ENCODE results near the gene SCYGR7.
"Not testable (repeated sequence)": the region's sequence is repeated elsewhere in the genome, so short reads cannot be mapped to it uniquely, and the experiment has no call there.

SCYGR7 gene

GRCh38 chr2:227728035-227728434 lies at the start of gene SCYGR7:
TSS of gene SCYGR7 (plus strand) at chr2:227728335. CDS start at chr2:227728335, 0 bp downstream.
- no peak for DNase-seq

- DNase-seq: no peak
Measured at GRCh38 chr2:227684258-227684657, 43.9 kb upstream of the SCYGR7 start.

- DNase-seq: no peak
Measured at GRCh38 chr2:227687189-227687588, 40.9 kb upstream of the SCYGR7 start.

GRCh38 chr2:227696990-227697679 lies 31.0 kb upstream of the SCYGR7 start:
- DNase-seq: no peak

GRCh38 chr2:227701556-227701955 lies 26.6 kb upstream of the SCYGR7 start:
- no peak for DNase-seq

GRCh38 chr2:227703280-227703732 lies 24.8 kb upstream of the SCYGR7 start:
- DNase-seq: no peak

- no peak for DNase-seq
Measured at GRCh38 chr2:227703961-227704360, 24.2 kb upstream of the SCYGR7 start.

- no peak for DNase-seq
Measured at GRCh38 chr2:227706859-227707258, 21.3 kb upstream of the SCYGR7 start.

GRCh38 chr2:227707390-227707789 lies 20.7 kb upstream of the SCYGR7 start:
- DNase-seq: no peak

GRCh38 chr2:227710986-227711385 lies 17.1 kb upstream of the SCYGR7 start:
- DNase-seq: no peak

- DNase-seq: no peak
Measured at GRCh38 chr2:227713291-227713690, 14.8 kb upstream of the SCYGR7 start.

GRCh38 chr2:227716501-227716900 lies 11.6 kb upstream of the SCYGR7 start:
- no peak for DNase-seq

- DNase-seq: no peak
Measured at GRCh38 chr2:227717687-227718567, 10.2 kb upstream of the SCYGR7 start, which contains the start of gene SLC19A3. TSS of gene SLC19A3 (minus strand) at chr2:227718028. CDS start at chr2:227702318, 15,710 bp downstream.

- DNase-seq: no peak
Measured at GRCh38 chr2:227719641-227720040, 8.5 kb upstream of the SCYGR7 start.

- DNase-seq: no peak
Measured at GRCh38 chr2:227720680-227721079, 7.5 kb upstream of the SCYGR7 start.

- not testable (repeated sequence) for DNase-seq
Measured at GRCh38 chr2:227722821-227723220, 5.3 kb upstream of the SCYGR7 start.

GRCh38 chr2:227724394-227725039 lies 3.6 kb upstream of the SCYGR7 start, which contains the start of gene SCYGR6:
TSS of gene SCYGR6 (minus strand) at chr2:227724757. CDS start at chr2:227724757, 0 bp downstream.
- DNase-seq: no peak

- no peak for DNase-seq
Measured at GRCh38 chr2:227739351-227739750, 11.2 kb downstream of the SCYGR7 start.

GRCh38 chr2:227740705-227741104 lies 12.6 kb downstream of the SCYGR7 start:
- DNase-seq: not testable (repeated sequence)

GRCh38 chr2:227745594-227745993 lies 17.5 kb downstream of the SCYGR7 start, which contains the start of gene SCYGR8:
TSS of gene SCYGR8 (plus strand) at chr2:227745894. CDS start at chr2:227745894, 0 bp downstream.
- no peak for DNase-seq

- no peak for DNase-seq
Measured at GRCh38 chr2:227748079-227748478, 19.9 kb downstream of the SCYGR7 start.

- not testable (repeated sequence) for DNase-seq
Measured at GRCh38 chr2:227756261-227756660, 28.1 kb downstream of the SCYGR7 start.

Data from NCI-H748 treated with DMSO at 0.1 percent for 48 hours (cell line).